BLaER1 (cell line): ENCODE measurements around the gene TIMMDC1.

Experiments
- H3K27ac ChIP-seq: shearing (Covaris generic); formaldehyde crosslinking; 2 replicates; pipeline ENCODE4 v1.8.1; 2022
- H3K27me3 ChIP-seq: shearing (Covaris generic); formaldehyde crosslinking; 2 replicates; pipeline ENCODE4 v1.8.1; 2022
- H3K36me3 ChIP-seq: shearing (Covaris generic); formaldehyde crosslinking; 2 replicates; pipeline ENCODE4 v1.8.1; 2022
- H3K4me1 ChIP-seq: shearing (Covaris generic); formaldehyde crosslinking; 2 replicates; pipeline ENCODE4 v1.8.1; 2022
- H3K4me2 ChIP-seq: shearing (Covaris generic); formaldehyde crosslinking; 2 replicates; pipeline ENCODE4 v1.8.1; 2022
- H3K4me3 ChIP-seq: shearing (Covaris generic); formaldehyde crosslinking; 2 replicates; pipeline ENCODE4 v1.8.1; 2022
- H3K9ac ChIP-seq: shearing (Covaris generic); formaldehyde crosslinking; 2 replicates; pipeline ENCODE4 v1.8.1; 2022
- H3K9me3 ChIP-seq: shearing (Covaris generic); formaldehyde crosslinking; 2 replicates; pipeline ENCODE4 v1.8.1; 2022
- H4K20me1 ChIP-seq: shearing (Covaris generic); formaldehyde crosslinking; 2 replicates; pipeline ENCODE4 v1.8.1; 2022
- Cebpa-rat ChIP-seq: shearing (Covaris generic); IDR thresholded peaks from 2 replicates; pipeline ENCODE4 v1.8.1; 2022

TIMMDC1 gene

GRCh38 chr3:119531151-119531550, 32.8 kb downstream of the TIMMDC1 start:
- Histone ChIP-seq H4K20me1 (no peaks in the 10 kb centered on the region), H3K27ac (no peak overlapping the region), H3K9me3 (no peaks in the 10 kb centered on the region), H3K4me1 (no peaks in the 10 kb centered on the region), H3K9ac (no peak overlapping the region), H3K4me2 (no peak overlapping the region), H3K36me3 (no peaks in the 10 kb centered on the region), H3K4me3 (no peak overlapping the region), H3K27me3 (no peaks in the 10 kb centered on the region)
- no peak for TF ChIP-seq Cebpa-rat

DNA sequence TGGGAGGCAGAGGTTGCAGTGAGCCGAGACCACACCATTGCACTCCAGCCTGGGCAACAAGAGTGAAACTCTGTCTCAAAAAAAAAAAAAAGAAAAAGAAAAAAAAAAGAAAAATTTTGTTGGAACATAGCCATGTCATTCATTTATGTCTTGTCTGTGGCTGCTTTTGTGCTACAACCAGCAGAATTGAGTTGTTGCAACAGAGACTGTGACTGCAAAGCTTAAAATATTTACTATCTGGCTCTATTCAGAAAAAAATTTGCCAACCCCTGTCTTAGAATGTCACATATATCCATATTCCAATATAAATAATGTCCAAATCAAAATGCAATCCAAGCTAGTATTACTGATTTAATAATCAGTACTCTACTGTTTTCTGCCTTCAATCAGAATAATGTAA, 35.9 kb downstream of the TIMMDC1 start:
- Histone ChIP-seq H3K27ac (no peak overlapping the region), H3K4me1 (peaks cover 10% of the 10 kb centered on the region), H3K4me2 (no peak overlapping the region), H3K4me3 (no peak overlapping the region), H3K9me3 (no peaks in the 10 kb centered on the region), H3K27me3 (no peaks in the 10 kb centered on the region), H3K9ac (no peak overlapping the region), H3K36me3 (no peaks in the 10 kb centered on the region), H4K20me1 (no peaks in the 10 kb centered on the region)
- no peak for TF ChIP-seq Cebpa-rat

DNA sequence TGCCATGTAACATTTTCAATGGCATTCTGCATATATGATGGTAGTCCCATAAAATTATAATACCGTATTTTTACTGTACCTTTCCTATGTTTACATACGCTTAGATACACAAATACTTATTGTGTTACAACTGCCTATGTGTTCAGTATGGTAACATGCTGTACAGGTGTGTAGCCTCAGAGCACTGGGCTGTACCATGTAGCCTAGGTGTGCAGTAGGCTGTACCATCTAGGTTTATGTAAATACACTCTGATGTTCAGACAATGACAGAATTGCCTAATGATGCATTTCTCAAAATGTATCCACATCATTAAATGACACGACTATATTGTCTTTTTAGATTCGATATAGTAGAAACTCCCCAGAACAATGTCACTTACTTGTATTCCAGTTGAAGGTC, 38.4 kb downstream of the TIMMDC1 start:
- no peaks in the 10 kb centered on the region for H3K9me3 ChIP-seq
- no peaks in the 10 kb centered on the region for H3K27me3 ChIP-seq
- no peak overlapping the region for H3K9ac ChIP-seq
- peaks cover 12% of the 10 kb centered on the region for H3K4me1 ChIP-seq
- H3K4me2 ChIP-seq, result no peak overlapping the region
- no peaks in the 10 kb centered on the region for H3K36me3 ChIP-seq
- H3K4me3 ChIP-seq, result no peak overlapping the region
- TF ChIP-seq Cebpa-rat, result no peak
- no peak overlapping the region for H3K27ac ChIP-seq
- no peaks in the 10 kb centered on the region for H4K20me1 ChIP-seq

GRCh38 chr3:119538772-119539171, 40.4 kb downstream of the TIMMDC1 start:
- H4K20me1 ChIP-seq, result no peaks in the 10 kb centered on the region
- H3K9ac ChIP-seq, result no peak overlapping the region
- H3K4me2 ChIP-seq, result peak overlapping the region; percentile 48
- H3K4me1 ChIP-seq, result peaks cover 12% of the 10 kb centered on the region
- no peaks in the 10 kb centered on the region for H3K27me3 ChIP-seq
- no peaks in the 10 kb centered on the region for H3K9me3 ChIP-seq
- no peak for TF ChIP-seq Cebpa-rat
- H3K27ac ChIP-seq, result no peak overlapping the region
- no peaks in the 10 kb centered on the region for H3K36me3 ChIP-seq
- H3K4me3 ChIP-seq, result no peak overlapping the region

DNA sequence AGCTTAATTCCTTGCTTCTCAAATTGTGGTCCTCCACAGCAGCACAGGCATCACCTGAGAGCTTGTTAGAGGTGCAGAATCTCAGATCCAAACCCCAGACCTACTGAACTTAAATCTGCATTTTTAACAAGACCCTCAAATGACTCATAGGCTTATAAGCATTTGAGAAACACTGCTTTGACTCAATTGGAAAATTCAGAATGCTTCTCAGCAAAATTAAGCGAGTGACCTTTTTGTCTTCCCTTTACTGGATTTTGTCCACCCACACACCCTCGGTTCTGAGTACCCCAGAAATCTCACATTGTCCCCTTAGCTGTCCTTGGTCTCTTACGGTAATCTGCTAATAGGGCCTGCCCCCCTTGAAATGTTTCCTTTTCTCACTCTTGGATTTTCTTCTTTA, 43.2 kb downstream of the TIMMDC1 start:
- Histone ChIP-seq H3K4me2 (no peak overlapping the region), H3K36me3 (no peaks in the 10 kb centered on the region), H3K9ac (no peak overlapping the region), H3K27ac (no peak overlapping the region), H3K4me1 (peaks cover 12% of the 10 kb centered on the region), H3K27me3 (no peaks in the 10 kb centered on the region), H3K9me3 (no peaks in the 10 kb centered on the region), H4K20me1 (no peaks in the 10 kb centered on the region), H3K4me3 (no peak overlapping the region)
- no peak for TF ChIP-seq Cebpa-rat

GRCh38 chr3:119542168-119542767, 43.9 kb downstream of the TIMMDC1 start:
- no peak overlapping the region for H3K9ac ChIP-seq
- H4K20me1 ChIP-seq, result no peaks in the 10 kb centered on the region
- TF ChIP-seq Cebpa-rat, result no peak
- H3K27ac ChIP-seq, result no peak overlapping the region
- no peak overlapping the region for H3K4me2 ChIP-seq
- H3K9me3 ChIP-seq, result no peaks in the 10 kb centered on the region
- H3K27me3 ChIP-seq, result no peaks in the 10 kb centered on the region
- H3K4me3 ChIP-seq, result no peak overlapping the region
- H3K36me3 ChIP-seq, result no peaks in the 10 kb centered on the region
- H3K4me1 ChIP-seq, result peaks cover 12% of the 10 kb centered on the region

DNA sequence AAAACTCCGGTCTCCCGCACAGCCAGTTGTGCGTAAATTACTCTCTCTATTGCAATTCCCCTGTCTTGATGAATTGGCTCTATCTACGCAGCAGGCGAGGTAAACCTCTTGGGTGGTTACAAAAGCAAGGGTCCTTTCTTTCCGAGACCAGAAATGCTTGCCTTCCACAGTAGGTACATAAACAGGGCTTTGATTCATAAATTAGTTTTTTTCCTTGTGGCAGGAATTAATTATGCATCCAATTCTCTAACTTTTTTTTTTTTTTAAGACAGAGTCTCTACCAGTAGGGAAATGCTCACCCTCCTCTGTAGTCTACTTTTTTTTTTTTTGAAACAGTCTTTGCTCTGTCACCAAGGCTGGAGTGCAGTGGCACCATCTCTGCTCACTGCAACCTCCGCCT, 44.8 kb downstream of the TIMMDC1 start:
- no peaks in the 10 kb centered on the region for H3K36me3 ChIP-seq
- H3K9ac ChIP-seq, result no peak overlapping the region
- H3K27ac ChIP-seq, result no peak overlapping the region
- no peaks in the 10 kb centered on the region for H3K9me3 ChIP-seq
- H3K4me2 ChIP-seq, result no peak overlapping the region
- H3K4me1 ChIP-seq, result peaks cover 12% of the 10 kb centered on the region
- no peaks in the 10 kb centered on the region for H4K20me1 ChIP-seq
- no peaks in the 10 kb centered on the region for H3K27me3 ChIP-seq
- TF ChIP-seq Cebpa-rat, result no peak
- no peak overlapping the region for H3K4me3 ChIP-seq

- Histone ChIP-seq H3K4me1 (no peaks in the 10 kb centered on the region), H3K4me2 (no peak overlapping the region)
These were observed 48.9 kb downstream of the TIMMDC1 start for GRCh38 chr3:119547227-119547626.

DNA sequence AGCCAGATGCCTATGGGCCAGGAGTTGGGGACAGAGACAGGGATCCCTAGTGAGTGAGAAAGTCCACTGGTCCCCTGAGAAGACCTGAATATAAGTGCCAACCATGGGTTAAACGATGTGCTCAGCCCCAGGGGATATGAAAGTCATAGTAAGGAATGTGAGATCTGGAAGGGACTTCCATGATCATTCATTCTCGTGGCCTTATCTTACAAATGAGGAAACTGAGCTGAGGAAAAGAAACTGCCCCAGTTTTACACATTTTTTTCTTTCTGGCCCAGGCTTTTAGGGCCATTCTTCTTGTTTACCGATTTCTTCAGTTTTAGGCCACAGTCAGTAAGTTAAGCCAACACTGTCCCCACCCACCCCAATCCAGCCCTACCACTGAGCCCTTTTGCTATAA, 50.0 kb downstream of the TIMMDC1 start:
- Histone ChIP-seq H3K4me2 (no peak overlapping the region), H3K9ac (no peak overlapping the region), H3K27ac (no peak overlapping the region), H3K9me3 (no peaks in the 10 kb centered on the region), H4K20me1 (no peaks in the 10 kb centered on the region), H3K4me3 (no peak overlapping the region), H3K4me1 (no peaks in the 10 kb centered on the region), H3K27me3 (no peaks in the 10 kb centered on the region), H3K36me3 (no peaks in the 10 kb centered on the region)
- no peak for TF ChIP-seq Cebpa-rat

More at GRCh38 chr3:119547227-119547626, 48.9 kb downstream of the TIMMDC1 start:
- no peaks in the 10 kb centered on the region for H3K9me3 ChIP-seq
- no peak for TF ChIP-seq Cebpa-rat
- no peak overlapping the region for H3K4me3 ChIP-seq
- no peaks in the 10 kb centered on the region for H4K20me1 ChIP-seq
- no peaks in the 10 kb centered on the region for H3K27me3 ChIP-seq
- no peaks in the 10 kb centered on the region for H3K36me3 ChIP-seq
- H3K27ac ChIP-seq, result no peak overlapping the region
- H3K9ac ChIP-seq, result no peak overlapping the region

GRCh38 chr3:119550192-119550910, 52.0 kb downstream of the TIMMDC1 start:
- H3K4me2 ChIP-seq, result no peak overlapping the region
- no peaks in the 10 kb centered on the region for H3K36me3 ChIP-seq
- H3K9me3 ChIP-seq, result no peaks in the 10 kb centered on the region
- TF ChIP-seq Cebpa-rat, result no peak
- H3K4me1 ChIP-seq, result no peaks in the 10 kb centered on the region
- no peaks in the 10 kb centered on the region for H3K27me3 ChIP-seq
- H4K20me1 ChIP-seq, result no peaks in the 10 kb centered on the region
- H3K9ac ChIP-seq, result no peak overlapping the region
- no peak overlapping the region for H3K4me3 ChIP-seq
- H3K27ac ChIP-seq, result no peak overlapping the region
